Kidney epithelial cell (primary cell): ENCODE results near the gene SMNDC1. TPM values are rescaled to one million over a fixed set of nuclear protein-coding genes. Genes with fewer than 3 reads are reported as not detected.

Experiments
- DNase-seq: peaks from one replicate; pipeline ENCODE4 v3.0.0-alpha.2; 2010; ENCODE audit warnings: low read depth
- H3K27me3 ChIP-seq: 2 replicates; pipeline ENCODE4 v1.6.0; 2011; ENCODE audit warnings: low read length; ENCODE audit not compliant: control insufficient read depth, insufficient read depth
- H3K36me3 ChIP-seq: 2 replicates; pipeline ENCODE4 v1.5.1; 2011; ENCODE audit warnings: low read length; ENCODE audit not compliant: control insufficient read depth, insufficient read depth
- H3K4me3 ChIP-seq: 2 replicates; pipeline ENCODE4 v1.5.1; 2011; ENCODE audit warnings: low read depth, mild to moderate bottlenecking, control low read depth, low read length
- total RNA-seq: library from RNA; depleted of rRNA; stranded (reverse); fragments of >200 nt; gene quantifications from 2 replicates; pipeline ENCODE4 v1.2.3, GENCODE V29; 2015
- TF ChIP-seq, protein P1 (sequence below): IDR thresholded peaks from 2 replicates; pipeline ENCODE4 v1.5.1; 2011; ENCODE audit warnings: mild to moderate bottlenecking, moderate library complexity, low read length, control low read depth, inconsistent platforms; ENCODE audit not compliant: insufficient read depth, poor library complexity, severe bottlenecking

Gene SMNDC1
- total RNA-seq, 1 donor from 2014 or later, result 8.0 TPM

GRCh38 chr10:110268971-110269370, 35.7 kb downstream of the SMNDC1 start:
- H3K4me3 ChIP-seq, result no peak overlapping the region
- DNase-seq, result no peak
- TF ChIP-seq, protein P1, sequence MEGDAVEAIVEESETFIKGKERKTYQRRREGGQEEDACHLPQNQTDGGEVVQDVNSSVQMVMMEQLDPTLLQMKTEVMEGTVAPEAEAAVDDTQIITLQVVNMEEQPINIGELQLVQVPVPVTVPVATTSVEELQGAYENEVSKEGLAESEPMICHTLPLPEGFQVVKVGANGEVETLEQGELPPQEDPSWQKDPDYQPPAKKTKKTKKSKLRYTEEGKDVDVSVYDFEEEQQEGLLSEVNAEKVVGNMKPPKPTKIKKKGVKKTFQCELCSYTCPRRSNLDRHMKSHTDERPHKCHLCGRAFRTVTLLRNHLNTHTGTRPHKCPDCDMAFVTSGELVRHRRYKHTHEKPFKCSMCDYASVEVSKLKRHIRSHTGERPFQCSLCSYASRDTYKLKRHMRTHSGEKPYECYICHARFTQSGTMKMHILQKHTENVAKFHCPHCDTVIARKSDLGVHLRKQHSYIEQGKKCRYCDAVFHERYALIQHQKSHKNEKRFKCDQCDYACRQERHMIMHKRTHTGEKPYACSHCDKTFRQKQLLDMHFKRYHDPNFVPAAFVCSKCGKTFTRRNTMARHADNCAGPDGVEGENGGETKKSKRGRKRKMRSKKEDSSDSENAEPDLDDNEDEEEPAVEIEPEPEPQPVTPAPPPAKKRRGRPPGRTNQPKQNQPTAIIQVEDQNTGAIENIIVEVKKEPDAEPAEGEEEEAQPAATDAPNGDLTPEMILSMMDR, result no peak
- H3K36me3 ChIP-seq, result no peaks in the 10 kb centered on the region
- no peaks in the 10 kb centered on the region for H3K27me3 ChIP-seq

- H3K4me3 ChIP-seq, result no peak overlapping the region
- TF ChIP-seq, protein P1, result no peak
These were observed 36.3 kb downstream of the SMNDC1 start for GRCh38 chr10:110268442-110268841.

GRCh38 chr10:110267276-110267675, 37.4 kb downstream of the SMNDC1 start:
- Histone ChIP-seq H3K27me3 (no peaks in the 10 kb centered on the region), H3K4me3 (no peak overlapping the region), H3K36me3 (no peaks in the 10 kb centered on the region)
- TF ChIP-seq, protein P1, result no peak
- DNase-seq, result no peak

More at GRCh38 chr10:110268442-110268841, 36.3 kb downstream of the SMNDC1 start:
- Histone ChIP-seq H3K36me3 (no peaks in the 10 kb centered on the region), H3K27me3 (no peaks in the 10 kb centered on the region)
- DNase-seq, result no peak

GRCh38 chr10:110265573-110266193, 39.0 kb downstream of the SMNDC1 start:
- no peak for DNase-seq
- Histone ChIP-seq H3K36me3 (no peaks in the 10 kb centered on the region), H3K27me3 (no peaks in the 10 kb centered on the region), H3K4me3 (no peak overlapping the region)
- TF ChIP-seq, protein P1, result no peak

DNA sequence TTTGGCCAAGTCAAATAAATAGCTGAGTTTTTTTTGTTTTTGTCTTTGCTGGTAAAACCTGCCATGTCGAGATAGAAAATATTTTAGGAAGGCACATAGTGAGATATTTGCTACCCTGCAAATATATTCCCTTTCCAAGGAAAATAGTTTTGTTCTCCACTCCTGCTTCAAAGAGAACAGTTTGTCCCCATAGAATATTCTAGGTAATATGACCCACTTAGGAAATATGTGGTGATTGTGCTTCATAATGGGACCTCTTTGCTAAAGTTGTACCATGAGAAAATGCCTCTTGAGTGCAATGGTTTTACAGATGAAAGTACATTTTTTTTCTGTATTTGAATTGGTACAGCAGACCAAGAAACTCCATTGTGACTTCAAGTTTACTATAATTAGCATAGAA, 41.6 kb downstream of the SMNDC1 start:
- DNase-seq, result no peak
- no peak overlapping the region for H3K4me3 ChIP-seq
- no peaks in the 10 kb centered on the region for H3K27me3 ChIP-seq
- H3K36me3 ChIP-seq, result no peaks in the 10 kb centered on the region
- TF ChIP-seq, protein P1, result no peak

- Histone ChIP-seq H3K27me3 (no peaks in the 10 kb centered on the region), H3K36me3 (no peaks in the 10 kb centered on the region), H3K4me3 (no peak overlapping the region)
- TF ChIP-seq, protein P1, result no peak
- no peak for DNase-seq
These were observed 43.8 kb downstream of the SMNDC1 start for GRCh38 chr10:110260746-110261477.
